NCI-H345 (cell line): Measurements from ENCODE around the gene NDUFAB1.
"Not testable (repeated sequence)": the region's sequence is repeated elsewhere in the genome, so short reads cannot be mapped to it uniquely, and the experiment has no call there.

Source experiments
- DNase-seq: peaks from one replicate; lab custom pipeline; 2025; lab: John Stamatoyannopoulos, UW

The NDUFAB1 gene

DNA sequence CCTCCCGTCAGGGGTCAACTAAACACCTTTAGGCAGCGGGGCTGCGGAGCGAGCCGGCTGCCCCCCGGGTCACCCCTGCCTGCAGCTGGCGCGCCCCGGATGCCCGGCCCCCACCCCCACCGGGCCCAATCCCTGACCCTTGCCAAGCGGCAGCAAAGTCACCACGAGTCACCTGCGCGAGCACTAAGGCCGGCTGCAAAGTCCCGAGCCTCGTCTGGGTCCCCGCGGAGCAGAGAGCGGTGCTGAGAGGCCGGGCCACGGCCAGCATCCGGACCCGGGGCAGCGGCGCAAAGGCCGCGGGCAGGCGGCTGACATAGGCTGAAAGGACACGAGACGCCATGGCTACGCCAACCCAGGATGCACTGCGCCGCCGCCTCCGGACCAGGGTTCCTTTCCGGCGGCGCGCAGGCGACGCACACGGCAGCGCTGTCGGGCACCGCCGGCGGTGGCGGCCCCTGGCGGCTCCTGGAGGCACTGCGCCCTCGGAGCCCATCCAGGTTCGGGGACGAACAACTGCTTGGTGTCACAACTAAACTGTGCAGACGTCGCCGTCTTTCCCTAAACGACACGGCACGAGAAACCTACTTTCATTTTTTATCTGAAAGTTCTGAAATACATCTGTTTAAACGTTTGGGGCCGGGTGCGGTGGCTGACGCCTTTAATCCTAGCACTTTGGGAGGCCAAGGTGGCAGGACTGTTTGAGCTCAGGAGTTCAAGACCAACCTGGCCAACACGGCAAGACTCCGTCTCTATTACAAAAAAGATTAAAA lies at the start of gene NDUFAB1:
Gene NDUFAB1 (minus strand): TSS at position 366 of the 770 bp plus-strand sequence. CDS start 26 bp downstream, at position 340.
- DNase-seq = peak; percentile 91

DNA sequence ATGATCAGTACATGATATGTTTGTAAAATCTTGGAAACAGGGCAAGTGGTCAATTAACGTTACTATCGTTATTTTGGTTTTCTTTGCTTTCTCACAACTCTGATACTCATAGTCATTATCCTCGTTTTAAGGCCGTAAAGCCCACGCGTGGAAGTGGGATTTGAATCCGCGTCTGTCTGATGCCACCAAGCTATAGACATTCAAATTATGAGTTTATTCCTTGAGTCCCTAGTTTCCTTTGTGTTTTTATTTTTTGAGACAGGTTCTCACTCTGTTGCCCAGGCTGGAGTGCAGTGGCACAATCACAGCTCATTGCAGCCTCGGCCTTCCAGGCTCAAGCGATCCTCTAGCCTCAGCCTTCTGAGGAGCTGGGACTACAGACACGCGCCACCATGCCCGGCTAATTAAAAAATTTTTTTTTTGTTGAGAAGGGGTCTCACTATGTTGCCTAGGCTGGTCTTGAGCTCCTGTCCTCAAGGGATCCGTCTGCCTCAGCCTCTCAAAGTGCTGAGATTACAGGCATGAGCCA lies 46.2 kb upstream of the NDUFAB1 start:
- no peak for DNase-seq

DNA sequence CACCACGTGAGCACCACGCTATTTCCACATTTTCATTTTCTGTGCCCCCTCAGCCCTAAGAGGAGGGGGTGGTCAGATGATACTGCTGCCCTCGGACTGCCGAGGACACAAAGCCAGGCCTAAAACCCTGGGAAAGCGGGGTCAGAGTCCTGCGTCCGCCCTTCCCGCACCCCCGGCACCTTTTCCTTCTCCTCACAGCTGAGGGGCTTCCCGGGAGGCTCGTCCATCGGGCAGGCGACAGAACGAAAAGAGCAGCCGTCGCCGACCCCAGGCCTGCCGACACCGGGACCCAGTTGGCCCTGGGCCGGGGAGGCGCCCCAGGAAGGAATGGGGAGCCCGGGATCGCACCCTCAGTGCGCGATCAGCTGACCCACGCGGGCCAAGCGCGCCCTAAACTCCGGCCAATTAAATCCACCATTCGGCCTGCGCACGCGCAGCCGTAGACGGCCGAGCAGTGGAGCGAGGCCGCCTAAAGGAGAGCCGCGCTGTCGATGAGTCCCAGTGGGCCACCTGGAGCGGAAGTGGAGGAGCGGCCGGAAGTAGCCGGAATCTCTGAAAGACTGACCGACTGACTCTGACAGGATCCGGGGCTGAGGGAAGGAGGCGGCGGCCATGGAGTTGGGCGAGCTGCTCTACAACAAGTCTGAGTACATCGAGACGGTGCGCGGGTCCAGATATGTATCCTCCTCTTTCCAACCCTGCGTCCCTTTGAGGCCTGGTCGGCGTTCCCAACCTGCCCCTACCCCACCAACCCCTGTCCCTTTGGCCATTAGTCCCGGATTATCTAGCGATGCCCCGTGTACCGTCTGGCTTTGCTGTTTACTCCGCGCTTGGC lies 45.0 kb upstream of the NDUFAB1 start, which contains the start of the genes DCTN5 and PALB2:
Gene DCTN5 (plus strand): TSS at position 536 of the 835 bp plus-strand sequence. CDS start 77 bp downstream, at position 613.
Gene PALB2 (minus strand): TSS at position 380 of the 835 bp plus-strand sequence. CDS start 153 bp downstream, at position 227.
- peak; percentile 95 for DNase-seq

DNA sequence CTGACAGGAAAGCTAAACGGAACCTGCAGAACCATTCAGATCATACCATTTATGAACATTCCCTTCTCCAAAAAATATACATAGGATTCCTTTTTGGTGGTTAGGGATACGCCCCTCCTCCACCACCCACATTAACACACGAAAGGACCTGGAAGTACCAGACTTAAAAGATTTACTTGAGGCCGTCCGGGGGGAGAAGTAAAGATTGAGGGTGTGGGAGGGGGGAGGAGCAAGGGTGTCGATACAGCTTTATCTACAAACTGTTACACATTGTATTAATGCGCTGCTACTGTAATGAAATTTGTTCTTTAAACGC lies 44.5 kb upstream of the NDUFAB1 start:
- DNase-seq = no peak

DNA sequence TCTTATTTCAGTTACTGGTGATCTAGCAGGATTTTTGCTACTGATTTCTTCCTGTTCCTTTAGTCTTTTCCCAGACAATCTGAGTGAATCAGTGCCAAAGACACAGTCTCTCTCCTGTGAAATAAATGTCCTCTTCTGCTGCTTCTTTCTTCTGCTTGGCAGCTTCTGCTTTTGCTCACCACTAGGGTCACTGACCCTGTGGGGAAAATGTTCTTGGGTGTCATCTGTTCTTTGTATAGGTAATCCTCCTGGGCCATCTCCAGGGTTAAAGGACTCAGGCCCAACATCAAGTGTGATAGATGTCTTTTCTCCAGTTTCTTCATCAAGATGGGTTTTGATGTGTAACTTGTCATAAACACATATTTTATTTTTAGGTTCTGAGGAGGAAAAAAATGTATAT lies 39.8 kb upstream of the NDUFAB1 start:
- DNase-seq = no peak

DNA sequence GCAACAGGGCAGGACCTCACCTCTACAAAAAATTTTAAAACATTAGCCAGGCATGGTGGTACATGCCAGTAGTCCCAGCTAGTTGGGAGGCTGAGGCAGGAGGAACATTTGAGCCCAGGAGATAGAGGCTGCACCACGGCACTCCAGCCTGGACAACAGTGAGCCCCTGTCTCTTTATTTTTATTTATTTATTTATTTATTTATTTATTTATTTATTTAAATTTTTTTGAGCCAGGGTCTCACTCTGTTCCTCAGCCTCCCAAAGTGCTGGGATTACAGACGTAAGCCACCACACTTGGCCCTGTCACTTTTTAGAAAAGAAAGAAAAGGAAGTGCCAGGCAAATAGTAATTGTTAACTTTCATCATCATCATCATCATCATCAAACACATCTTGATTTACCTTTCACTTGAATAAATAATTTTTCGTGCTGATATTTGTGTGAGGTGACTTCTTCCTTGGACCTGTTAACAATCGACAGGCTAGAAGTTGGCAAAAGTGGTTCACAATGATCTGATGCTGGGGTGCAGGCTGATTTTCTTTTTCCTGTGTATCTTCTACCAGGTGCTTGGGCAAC lies 38.4 kb upstream of the NDUFAB1 start:
- no peak for DNase-seq

DNA sequence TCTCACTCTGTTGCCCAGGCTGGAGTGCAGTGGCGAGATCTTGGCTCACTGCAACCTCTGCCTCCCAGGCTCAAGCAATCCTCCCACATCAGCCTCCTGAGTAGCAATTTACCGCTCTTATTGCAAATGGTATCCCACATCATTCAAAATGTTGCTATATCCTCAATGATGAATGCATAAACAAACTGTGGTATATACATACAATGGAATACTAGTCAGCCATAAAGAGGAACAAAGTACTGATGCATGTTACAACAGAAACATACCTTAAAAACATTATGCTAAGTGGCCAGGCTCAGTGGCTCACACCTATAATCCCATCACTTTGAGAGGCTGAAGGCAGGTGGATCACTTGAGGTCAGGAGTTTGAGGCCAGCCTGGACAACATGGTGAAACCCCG lies 35.8 kb upstream of the NDUFAB1 start:
- not testable (repeated sequence) for DNase-seq

DNA sequence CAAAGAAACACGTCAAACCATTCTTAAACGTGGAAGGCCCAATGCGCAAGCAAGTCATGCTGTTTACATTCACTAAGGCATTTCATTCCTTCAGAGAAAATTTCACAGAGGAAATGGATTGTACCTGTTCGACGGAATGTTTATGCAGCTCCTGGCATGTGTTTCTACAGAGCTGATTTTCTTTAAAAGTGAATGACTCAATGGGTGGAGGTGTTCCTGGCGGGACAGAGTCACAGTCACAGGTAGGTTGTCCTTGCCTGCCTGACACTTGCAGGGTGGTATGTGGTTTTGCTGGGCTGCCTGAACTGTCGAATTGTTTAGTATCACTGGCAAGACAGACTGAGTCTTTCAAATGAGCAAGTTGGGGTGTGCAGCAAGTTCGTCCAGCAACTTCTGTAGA lies 33.4 kb upstream of the NDUFAB1 start:
- DNase-seq = no peak

DNA sequence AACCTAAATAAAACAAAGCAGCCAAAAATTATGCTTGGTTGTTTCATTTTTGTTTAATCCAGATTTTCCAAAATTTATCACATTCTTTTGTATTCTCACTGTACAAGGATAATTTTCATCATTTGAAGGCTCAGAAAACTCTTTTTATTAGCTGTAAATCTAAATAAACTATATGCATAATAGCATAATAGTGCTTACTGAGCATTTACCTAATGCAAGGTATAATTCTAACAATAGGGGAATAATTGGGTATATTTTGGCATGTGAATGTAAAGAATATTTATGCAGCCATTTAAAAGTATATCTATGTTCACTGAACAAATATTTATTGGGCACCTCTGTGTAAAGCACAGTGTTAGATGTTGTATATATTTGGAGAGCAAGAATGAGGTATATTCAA lies 28.0 kb upstream of the NDUFAB1 start:
- DNase-seq = no peak

DNA sequence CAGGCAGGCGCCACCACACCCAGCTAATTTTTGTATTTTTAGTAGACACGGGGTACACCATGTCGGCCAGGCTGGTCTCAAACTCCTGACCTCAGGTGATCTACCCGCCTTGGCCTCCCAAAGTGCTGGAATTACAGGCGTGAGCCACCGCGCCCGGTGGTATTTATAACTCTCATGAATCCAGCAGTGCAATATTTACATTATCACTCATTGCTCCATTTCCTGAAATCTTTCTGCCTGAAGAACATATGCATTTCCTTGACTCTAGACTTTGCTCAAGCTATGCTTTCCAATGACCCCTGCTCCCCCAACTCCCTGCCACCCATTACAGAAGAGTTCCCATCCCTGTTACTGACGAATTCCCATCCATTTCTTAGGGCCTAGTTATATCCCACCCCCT lies 19.7 kb upstream of the NDUFAB1 start:
- DNase-seq = no peak

DNA sequence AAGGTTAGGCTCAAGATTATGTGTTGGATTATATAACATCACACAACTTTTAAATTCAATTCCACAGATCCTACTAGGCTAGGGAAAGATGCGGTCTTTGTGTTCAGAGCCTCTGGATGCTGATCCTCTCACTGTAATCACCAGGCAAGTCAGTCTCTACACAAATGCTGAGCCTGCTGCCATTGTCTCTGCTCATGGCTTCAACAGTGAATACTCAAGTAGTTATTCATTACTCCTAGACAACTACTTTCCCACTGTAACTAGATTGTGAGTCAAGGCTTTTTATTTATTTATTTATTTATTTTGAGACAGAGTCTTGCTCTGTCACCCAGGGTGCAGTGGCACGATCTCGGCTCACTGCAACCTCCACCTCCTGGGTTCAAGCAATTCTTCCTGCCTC lies 15.8 kb upstream of the NDUFAB1 start:
- DNase-seq = no peak

DNA sequence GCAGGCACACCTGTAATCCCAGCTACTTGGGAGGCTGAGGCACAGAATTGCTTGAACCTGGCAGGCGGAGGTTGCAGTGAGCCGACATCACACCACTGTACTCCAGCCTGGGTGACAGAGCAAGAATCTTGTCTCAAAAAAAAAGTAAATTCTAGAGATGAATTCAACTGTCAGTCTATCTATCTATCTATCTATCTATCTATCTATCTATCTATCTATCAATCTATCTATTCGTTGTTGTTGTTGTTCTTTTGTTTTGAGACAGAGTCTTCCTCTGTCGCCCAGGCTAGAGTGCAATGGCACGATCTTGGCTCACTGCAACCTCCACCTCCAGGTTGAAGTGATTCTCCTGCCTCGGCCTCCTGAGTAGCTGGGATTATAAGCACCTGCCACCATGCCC lies 14.8 kb upstream of the NDUFAB1 start:
- not testable (repeated sequence) for DNase-seq

DNA sequence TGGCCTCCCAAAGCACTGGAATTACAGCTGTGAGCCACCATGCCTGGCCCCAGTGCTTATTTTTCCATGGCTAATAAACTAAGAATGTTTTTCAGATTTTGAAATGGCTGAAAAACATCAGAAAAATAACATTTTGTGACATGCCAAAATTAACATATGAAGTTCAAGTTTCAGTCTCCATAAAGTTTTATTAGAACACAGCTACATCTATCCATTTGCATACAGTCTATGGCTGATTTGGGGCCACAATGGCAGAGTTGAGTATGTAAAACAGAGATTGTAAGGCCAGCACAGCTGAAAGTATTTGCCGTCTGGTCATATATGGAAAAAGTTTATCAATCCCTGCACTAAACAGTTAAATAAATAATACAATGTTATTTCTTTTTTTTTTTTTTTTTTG lies 13.8 kb upstream of the NDUFAB1 start:
- no peak for DNase-seq

DNA sequence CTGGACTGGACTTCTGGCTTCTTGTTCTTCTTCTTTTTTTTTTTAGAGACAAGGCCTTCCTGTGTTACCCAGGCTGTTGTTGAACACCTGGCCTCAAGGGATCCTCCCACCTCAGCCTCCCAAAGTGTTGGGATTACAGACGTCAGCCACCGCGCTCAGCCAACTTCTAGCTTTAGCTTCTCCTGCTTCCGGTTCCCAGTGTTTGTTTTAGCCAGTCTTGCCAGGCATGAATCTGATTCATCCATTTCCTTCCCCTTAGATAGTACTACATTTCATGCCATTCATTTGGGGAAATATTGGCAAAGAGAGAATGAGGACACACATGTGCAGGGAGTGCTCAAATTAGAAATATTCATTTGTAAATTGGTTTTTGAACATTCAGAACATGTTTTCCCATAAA lies 12.1 kb upstream of the NDUFAB1 start:
- no peak for DNase-seq

DNA sequence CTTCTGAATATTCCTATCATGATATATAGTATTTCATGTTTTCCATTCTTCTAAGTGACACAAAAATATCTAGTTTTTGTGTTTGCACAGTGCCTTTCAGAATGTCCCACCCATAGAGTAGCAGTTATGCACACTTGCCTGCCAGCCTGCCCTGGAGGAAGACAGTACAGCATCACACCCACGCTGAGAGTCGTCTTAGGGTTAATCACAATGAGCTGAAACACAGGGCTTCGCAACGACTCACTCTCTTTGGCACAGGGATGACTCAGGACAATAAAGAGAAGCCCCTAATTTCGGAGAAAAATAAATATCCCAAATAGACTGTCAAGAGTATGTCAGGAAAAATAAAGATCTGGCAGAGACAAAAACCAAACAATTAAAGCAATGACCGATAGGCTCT lies 11.6 kb upstream of the NDUFAB1 start:
- no peak for DNase-seq

DNA sequence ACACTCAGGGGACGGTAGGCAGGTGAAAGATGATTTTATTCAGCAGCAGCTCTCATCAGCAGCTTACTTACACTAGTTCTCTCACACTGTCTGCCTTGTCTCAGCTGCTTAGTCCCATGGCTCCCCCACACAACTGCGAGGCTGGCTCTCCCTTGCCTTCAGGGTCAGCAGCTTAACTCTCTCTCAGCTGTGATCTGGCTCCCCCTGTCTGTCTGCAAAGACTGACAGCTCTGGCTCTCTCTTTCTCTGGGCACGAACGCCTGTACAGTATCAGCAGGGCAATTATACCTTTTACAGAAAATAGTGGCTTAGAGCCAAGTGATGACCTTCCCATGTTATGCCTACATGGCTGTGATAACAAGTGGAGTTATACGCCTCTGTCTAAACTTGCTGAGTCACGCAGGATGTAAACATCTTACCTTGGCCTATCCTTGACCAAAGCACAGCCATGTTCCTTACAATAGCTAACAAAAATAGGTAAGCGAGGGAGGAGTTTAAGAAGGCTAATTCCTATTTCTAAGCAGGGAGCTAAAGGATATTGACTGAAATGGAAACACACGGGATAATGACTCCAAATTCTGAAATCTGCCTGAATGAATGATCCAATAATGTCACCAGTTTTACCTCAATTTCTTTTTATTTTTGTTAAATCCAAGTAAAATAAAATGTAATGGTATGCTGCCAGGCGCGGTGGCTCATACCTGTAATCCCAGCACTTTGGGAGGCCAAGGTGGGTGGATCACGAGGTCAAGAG lies 1.1 kb upstream of the NDUFAB1 start:
- DNase-seq = no peak

DNA sequence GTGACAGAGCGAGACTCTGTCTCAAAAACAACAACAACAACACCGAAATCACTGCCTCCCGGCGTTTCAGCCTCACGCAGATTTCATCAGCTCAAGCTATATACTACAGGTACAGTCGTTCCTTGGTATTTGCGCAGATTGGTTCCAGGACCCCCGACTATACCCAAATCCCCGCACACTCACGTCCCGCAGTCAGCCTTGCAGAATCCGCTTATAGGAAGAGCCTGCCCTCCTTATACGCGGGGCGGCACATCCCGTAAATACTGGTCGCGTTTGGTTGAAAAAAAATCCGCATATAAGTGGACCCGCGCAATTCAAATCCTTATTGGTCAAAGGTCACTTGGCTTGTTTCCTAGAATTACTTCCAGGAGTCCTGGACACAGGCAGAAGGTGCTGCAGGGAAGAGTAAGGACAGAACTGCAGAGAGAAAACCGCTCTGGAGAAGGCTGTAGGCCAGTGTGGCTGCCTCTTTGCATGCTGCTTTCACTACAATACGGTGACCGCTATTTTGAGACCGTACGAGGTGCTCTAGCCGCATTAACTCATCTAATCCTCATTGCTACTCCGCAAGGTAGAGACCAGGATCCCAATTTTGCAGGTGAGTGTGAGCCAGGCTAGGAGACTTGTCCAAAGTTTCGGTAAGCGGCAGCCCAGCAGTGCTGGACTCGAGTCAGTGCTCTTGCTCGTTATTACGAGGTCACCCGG lies 718 bp downstream of the NDUFAB1 start:
- no peak for DNase-seq

DNA sequence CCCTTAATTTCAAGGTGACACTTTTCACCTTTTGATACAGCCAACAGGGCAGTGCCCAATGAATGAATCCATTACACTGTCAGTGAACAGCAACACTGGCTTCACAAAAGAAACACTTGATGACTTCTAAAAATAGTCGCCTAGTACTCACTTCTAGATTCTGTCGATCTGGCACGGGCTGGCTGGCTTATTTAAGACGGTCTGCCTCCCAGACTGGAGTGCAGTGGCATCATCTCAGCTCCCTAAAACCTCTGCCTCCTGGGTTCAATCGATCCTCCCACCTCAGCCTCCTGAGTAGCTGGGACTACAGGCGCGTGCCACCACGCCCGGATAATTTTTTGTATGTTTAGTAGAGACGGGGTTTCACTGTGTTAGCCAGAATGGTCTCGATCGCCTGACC lies 1.9 kb downstream of the NDUFAB1 start:
- DNase-seq = no peak

DNA sequence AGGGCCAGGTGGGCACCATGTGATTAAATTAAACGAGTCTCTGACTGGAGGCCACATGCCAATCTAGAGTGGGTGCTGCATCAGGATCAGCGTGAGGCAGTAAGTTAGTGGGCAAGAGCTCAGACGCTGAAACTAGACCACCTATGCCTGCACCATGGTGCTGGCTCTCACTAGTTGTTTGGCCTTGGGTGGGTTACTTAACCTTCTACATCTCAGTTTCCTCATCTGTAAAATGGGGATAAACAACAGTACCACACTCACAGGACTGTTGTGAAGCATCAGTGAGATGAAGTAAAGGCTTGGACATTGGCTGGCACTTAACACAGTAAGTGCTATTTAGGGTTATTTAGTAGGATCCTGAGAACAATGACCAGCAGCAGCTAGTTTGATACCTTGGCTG lies 5.9 kb downstream of the NDUFAB1 start:
- DNase-seq = no peak

DNA sequence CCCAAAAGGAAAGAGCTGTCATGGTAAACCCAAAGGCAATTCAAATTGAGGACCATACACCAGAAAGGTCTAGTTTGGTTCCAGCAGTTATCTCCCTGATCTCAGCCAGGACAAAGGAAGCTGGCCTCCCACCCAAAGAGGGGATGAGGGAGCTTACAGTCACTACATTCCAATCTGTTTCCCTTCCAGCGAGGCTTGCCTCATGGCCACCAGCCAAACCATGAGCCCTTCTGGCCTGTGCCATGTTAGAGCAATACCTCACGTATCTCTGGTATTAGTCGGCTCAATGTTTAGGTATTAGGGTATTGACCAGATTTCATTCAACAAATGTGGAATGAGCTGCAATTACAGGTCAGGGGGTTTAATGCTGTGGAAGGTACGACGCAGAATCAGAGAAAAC lies 8.4 kb downstream of the NDUFAB1 start:
- no peak for DNase-seq
